ENCODE results near the gene MUC6.

The MUC6 gene

DNA sequence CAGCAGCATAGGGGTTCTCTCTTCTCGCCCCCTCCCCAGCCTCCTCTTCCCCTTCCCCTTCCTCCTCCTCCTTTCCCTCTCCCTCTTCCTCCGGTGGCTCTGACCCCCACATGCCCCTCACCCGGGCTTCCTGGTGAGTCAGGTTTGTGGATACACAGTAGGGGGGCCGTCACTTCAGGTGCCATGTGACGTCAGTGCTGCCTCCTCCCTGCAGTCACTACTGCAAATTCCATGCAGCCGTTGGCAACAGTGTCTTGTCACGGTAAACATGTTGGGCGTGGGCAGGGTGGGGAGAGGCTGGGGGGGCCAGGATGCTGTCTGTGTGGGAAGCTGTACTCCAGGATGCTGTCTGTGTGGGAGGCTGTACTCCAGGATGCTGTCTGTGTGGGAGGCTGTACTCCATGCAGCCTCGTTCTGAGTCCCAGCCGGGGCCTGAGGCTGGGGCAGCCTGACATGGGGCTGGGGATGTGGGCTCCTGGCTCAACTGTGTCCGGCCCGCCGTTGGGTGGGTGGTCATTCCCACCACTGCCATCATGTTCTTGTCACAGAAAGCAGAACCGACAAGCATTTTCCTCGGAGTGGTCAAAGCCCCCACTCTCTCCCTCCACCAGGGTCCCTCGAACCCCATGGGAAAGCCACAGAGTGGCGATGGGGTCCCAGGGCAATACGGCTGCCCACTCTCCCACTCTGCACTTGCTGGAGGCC, 35.8 kb upstream of the MUC6 start:
- DNase-seq (ENCODE audit: low read depth in 3 of 3) = no peak

DNA sequence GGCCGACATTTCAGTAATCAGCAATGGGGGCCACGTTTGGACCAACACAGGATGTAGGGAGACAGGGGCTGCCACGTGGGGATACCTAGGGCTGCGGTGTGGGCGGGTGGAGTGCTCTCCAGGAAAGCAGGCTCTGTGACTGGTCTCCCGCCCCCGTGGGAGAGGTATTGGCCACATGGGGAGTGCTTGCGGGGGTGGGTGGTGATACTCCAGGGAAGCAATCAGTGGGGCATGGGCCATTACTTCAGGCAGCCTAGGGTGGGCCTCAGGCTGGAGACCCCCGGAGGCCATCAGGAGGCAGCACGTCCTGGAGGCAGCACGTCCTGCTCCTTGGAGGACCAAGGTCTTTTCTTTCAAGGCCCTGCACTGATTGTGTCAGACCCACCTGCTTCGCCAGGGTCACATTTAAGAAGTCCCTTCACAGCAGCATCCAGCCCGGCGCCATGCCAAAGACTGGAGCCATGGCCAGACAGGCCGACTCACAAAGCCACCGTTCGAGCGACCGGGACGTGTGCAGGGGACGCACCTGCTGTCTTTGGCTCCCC, 35.1 kb upstream of the MUC6 start:
- DNase-seq (ENCODE audit: low read depth in 3 of 3) = no peak

DNA sequence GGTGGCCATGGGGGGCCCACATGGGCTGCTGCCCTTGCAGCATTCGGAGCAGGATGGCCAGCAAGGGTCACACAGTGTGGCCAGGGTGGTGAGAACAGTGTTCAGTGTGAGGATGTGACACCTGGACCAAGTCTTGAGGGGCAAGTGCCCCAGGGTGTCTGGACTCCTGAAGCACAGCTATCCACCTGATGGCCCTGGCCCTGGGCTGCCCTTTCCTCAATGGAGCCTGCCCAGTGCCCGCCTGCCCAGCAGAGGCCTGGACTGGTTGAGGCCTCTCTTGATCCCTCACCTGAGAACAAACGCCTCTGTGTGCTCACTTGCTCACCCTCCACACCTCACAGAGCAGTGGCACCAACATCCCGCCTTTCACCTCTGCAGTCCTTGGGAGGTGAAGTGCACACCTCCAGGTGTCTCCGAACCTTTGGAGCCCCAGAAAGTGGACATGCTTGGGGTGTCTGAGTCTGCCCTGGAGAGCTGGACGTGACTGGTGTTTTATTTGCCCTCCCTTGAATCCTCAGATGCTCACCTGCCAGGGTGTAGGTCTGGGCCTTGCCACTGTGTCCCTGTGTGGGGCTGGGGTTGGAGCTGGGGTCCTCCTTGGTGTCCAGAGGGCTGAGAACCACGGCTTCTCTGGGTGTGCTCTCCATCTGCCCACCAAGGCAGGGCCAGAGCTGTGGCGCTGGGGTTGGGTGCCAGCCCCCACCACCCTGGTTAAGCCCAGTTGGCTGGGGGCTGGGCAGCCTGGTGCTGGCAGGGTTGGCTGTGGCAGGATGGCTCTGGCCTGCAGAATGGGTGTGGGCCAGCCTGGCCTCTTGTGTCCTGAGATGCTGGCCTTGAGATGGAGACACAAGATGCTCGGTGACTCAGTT, 34.3 kb upstream of the MUC6 start:
- DNase-seq (ENCODE audit: low read depth in 3 of 3) = no peak

GRCh38 chr11:1069740-1070139, 33.2 kb upstream of the MUC6 start:
- no peak for DNase-seq (ENCODE audit: low read depth in 3 of 3)

DNA sequence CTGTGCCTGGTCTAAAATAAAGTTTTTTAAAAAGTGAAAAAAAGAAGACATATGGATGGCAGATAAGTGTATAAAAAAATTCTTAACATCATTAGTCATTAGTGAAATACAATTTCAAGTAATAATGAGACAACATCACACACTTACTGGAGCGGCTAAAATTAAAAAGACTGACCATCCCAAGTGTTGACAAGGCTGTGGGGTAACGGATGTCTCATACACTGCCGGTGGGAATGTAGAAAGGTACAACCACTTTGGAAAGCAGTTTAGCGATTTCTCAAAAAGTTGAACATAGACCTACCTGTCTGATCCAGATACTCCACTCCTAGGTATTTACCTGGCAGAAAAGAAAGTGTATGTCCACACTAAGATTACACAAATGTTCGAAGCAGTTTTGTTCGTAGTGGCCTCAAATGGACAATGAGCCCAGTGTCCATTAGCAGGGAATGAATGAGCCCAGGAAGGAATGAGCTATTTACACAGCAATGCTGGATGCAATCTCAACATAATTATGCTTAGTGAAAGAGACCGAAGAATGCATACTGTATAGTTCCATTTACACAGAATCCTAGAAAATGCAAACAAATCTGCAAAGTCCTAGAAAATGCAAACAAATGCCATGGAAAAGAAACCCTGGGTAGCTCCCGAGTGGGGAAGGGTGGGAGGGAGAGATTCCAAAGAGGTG, 31.4 kb upstream of the MUC6 start:
- no peak for DNase-seq (ENCODE audit: low read depth in 3 of 3)

DNA sequence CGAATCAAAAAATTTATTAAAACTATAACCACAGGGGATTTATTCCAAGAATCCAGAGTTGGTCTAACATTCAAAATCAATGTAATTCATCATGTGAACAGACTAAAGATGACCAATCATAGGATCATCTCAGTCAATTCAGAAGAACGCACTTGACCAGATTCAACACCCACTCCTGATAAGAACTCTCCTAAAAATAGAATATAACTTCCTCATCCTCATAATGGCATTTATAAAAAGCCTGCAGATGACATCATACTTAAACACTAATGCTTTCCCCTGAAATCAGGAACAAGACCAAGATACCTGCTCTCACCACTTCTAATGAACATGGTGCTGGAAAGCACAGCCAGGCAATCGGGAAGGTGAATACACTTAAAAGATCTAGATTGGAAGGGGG, 27.6 kb upstream of the MUC6 start:
- no peak for DNase-seq (ENCODE audit: low read depth in 3 of 3)

GRCh38 chr11:1062075-1062820, 25.7 kb upstream of the MUC6 start:
- DNase-seq (ENCODE audit: low read depth in 3 of 3) = no peak

- DNase-seq (ENCODE audit: low read depth in 3 of 3) = no peak
These were observed 24.5 kb upstream of the MUC6 start for GRCh38 chr11:1060852-1061616.

GRCh38 chr11:1060410-1060809, 23.9 kb upstream of the MUC6 start:
- no peak for DNase-seq (ENCODE audit: low read depth in 3 of 3)

- no peak for DNase-seq (ENCODE audit: low read depth in 3 of 3)
These were observed 23.2 kb upstream of the MUC6 start for GRCh38 chr11:1059759-1060158.

GRCh38 chr11:1057806-1058205, 21.3 kb upstream of the MUC6 start:
- DNase-seq (ENCODE audit: low read depth in 3 of 3) = no peak

DNA sequence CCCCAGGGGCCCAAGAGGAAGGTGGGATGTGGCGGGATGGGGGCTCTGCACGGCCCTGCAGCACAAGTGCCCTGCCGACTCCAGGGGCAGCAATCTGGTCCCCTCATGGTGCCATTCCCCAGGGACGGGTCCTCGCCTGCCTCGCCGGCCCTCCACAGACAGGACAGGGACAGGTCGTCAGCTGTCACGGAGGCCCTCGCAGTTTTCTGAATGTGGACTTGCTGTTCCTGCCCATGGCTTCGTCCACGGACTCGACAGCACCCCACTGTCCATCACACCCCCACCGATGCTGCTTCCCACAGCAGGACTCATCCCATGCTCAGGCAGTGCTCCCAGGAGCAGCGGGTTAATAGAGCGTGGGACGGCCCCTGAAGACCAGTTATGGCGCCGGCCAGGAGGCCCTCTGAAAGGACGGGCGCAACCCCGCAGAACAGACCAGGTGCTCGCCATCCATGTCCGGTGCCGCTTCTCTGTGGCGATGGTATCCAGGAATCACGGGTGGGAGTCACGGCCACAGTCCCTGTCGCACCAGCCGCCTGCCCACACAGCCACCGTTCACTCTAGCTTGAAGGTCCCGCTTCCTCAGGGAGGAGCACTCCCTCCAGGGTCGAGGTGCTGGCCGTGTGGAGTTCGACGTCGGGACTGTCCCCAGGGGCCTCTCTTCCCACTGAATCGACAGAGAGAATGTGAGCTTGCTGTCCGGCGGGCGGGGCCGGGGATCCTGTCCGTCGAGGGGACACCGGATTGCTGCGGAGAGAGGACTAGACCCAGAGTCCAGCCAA, 19.7 kb upstream of the MUC6 start:
- no peak for DNase-seq (ENCODE audit: low read depth in 3 of 3)

GRCh38 chr11:1055109-1055703, 18.7 kb upstream of the MUC6 start:
- DNase-seq (ENCODE audit: low read depth in 3 of 3) = no peak

- no peak for DNase-seq (ENCODE audit: low read depth in 3 of 3)
These were observed 17.9 kb upstream of the MUC6 start for GRCh38 chr11:1054143-1055108.

GRCh38 chr11:1053121-1053901, 16.8 kb upstream of the MUC6 start:
- no peak for DNase-seq (ENCODE audit: low read depth in 3 of 3)

GRCh38 chr11:1052133-1053011, 15.9 kb upstream of the MUC6 start:
- no peak for DNase-seq (ENCODE audit: low read depth in 3 of 3)

Measured in stimulated activated CD4-positive, alpha-beta T cell treated with anti-CD3 and anti-CD28 coated beads, TNF-alpha, amount 100 ng/mL, for 48 hours (primary cell).